GM19468 (cell line): Measurements from ENCODE around the gene PAX4.
"Not testable (repeated sequence)": the region's sequence is repeated elsewhere in the genome, so short reads cannot be mapped to it uniquely, and the experiment has no call there.

Experiments
- ATAC-seq: cut with Tn5 transposase; IDR thresholded peaks from one replicate; pipeline ENCODE4 v1.9.1; 2021; ENCODE audit warnings: mild to moderate bottlenecking, moderate library complexity, moderate number of reproducible peaks; ENCODE audit not compliant: unreplicated experiment; ENCODE audit errors: extremely low read depth

The PAX4 gene

DNA sequence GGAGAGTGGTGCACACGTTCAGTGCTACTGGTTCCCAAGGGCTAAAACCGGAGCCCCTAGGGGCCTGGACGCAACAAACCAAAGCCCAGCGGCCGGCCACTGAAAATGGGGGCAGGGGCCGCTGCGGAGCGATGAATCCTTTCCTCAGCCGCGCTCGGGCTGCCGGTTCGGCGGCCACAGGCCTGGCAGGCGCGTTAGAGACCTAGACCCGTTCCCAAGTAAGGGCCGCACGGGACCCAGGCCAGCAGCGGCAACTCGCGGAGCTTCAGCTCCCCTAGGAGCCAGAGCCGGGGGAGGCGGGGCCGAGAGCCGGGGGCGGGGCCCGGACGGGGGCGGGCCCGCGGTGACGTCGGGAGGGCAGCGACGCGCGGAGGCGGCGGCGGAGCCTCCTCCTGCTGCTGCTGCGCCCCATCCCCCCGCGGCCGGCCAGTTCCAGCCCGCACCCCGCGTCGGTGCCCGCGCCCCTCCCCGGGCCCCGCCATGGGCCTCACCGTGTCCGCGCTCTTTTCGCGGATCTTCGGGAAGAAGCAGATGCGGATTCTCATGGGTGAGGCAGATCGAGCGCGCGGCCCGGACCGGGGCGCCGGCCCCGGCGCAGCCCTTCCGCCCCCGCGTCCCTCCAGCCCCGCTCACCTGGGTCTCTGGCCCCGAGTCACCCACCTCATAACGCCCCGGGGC is 29.8 kb downstream of the PAX4 start, which contains the start of gene ARF5:
TSS of gene ARF5 (plus strand) at position 393 of the 678 bp plus-strand sequence. CDS start at position 481, 88 bp downstream.
- peak; percentile 44 for ATAC-seq

DNA sequence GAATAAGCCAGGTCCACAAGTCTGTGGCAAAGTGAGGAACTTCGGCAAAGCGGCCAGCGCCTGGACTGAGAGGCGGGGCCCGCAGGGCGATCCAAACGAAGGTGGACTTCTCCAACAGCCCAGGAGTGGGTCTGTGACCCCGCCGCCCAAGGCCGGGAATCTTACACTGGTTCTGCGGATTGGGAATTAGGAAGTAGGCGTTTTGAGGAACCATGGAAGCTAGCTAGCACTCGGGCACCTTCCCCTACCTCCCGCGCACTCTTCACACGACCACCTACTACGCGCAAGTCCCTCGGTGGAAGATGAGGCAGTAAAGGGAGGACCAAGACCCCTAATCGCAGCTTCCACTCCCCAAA is 30.3 kb downstream of the PAX4 start:
- ATAC-seq: no peak

DNA sequence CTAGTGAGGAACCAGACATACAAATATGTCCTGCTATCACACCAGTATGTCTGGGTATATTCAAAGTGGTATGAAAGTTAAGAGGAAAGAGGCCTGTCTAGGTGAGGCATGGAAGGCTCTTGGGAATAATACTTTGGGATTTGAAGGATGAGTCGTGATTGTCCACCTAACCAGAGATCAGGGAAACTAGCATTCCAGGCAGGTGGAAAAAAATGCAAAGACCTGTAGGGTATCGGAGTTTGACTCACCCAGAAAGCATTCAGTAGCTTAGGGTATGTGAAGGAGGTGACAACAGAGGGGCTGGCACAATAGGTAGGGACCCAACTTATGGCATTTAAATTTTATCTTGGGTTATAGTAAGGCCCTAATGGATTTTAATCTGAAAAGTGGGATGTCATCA is 31.6 kb downstream of the PAX4 start:
- no peak for ATAC-seq

DNA sequence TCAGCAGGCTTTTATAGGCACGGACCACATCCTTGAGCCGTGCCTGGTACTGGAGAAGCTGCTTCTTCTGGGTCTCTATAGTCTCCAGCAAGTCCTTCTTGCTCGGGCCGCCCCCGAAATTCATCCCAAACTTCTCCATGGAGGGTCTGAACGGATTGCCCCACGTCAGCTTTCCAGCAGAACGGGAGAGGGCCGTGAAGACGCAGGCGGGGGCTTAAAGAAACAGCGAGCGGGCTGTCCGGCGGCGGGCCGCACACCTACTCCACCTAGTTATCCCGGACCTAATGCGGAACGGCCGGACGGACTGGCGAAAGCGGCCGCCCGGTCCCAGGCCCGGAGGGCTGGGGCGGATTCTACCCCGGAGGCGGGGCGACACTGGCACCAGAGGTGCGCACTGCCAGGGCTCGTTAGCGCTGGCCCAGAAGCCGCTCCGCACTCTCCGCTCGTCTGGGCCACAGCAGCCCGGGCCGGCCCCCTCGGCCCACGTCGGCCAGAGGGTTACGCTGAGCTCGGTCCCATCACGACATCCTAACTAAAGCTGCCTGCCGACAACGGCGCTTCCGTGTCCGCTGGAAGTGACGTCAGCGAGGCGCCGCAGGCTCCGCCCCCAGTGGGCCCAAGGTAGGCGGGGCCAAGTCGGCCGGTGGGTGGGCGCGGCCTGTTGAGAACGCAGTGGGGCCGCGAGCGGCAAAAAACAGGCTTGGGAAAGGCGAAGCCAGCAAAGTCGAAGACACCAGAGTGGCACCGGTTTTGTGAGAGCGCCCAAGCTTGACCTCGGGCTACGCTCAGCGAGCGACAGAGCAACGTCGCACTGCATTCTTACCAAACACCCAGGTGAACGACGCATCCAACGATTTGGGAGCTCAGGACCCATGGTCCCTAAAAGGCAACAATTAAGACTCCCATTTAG is 32.6 kb downstream of the PAX4 start, which contains the start of gene GCC1:
TSS of gene GCC1 (minus strand) at position 553 of the 910 bp plus-strand sequence. CDS start at position 139, 414 bp downstream.
- peak; percentile 87 for ATAC-seq

DNA sequence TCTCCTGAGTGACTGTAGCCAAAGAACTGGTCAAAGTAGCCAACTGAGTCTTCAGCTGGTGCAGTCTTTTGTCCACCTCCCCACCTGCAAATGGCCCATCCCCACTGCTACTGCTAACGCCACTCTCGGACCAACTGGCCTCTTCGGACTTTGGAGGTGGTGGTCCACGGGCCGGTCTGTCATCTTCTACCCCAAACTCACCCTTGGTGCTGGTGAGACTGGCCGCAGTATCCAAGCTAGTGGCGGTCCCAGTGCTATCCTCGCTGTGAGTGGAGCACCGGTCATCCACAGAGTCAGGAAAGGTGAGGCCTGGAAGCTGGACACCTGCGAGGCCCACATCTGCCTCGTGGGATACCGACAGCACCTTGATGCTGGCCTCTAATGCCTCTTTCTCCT is 33.3 kb downstream of the PAX4 start:
- no peak for ATAC-seq

DNA sequence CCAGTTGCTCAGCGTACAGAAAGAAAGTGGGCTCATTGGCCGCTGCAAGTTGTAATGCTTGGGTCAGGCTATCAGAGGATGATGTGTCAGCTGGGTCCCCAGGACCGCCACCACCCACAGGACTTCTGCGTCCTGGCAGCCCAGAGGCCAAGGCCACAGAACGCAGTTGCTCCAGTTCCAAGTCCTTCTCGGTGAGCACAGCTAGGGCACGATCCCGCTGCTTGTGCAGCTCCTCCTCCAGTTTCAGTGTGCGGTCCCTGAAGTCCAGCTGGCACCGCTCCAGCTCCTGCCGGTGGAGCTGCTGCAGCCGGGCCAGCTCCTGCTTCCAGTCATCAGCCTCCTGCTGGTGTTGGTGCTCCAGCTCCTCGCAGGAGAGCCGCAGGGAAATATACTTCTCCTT is 35.6 kb downstream of the PAX4 start:
- no peak for ATAC-seq

DNA sequence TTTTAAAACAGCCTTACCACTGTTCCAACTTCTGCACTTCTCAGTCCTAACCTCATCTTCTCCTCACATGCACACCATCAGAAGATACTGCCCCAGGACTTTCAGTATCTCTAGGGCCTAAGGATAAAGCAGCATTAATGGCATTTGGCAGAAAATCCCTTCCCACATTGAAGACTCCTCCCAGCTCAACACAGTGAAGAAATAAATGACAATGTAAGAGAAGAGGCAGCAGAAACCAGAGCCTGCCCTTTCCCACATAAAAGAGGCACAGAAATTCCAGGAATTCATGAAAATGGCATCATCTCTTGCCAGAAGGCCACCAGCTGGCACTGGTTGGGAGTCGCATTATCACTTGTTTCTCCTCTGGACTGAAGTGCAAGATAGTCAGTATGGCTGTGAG is 36.2 kb downstream of the PAX4 start:
- no peak for ATAC-seq

DNA sequence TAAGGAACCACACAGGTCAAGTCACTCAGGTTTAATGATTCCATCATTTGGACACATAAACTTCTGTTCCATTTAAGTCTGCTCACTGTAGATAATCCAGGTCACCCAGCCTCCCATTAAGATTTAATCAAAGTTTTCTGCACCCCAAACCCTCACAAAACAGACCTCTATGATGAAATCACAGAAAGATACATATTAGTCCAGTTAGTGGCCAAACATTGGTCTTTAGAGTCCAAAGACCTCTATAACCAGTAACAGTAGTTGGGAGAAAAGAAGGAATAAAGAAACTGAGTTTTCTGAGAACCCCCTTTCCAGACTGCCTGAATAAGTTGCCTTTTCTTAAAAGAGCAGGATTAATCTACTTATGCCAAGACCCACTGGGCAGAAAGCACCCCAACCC is 37.3 kb downstream of the PAX4 start:
- ATAC-seq: no peak

DNA sequence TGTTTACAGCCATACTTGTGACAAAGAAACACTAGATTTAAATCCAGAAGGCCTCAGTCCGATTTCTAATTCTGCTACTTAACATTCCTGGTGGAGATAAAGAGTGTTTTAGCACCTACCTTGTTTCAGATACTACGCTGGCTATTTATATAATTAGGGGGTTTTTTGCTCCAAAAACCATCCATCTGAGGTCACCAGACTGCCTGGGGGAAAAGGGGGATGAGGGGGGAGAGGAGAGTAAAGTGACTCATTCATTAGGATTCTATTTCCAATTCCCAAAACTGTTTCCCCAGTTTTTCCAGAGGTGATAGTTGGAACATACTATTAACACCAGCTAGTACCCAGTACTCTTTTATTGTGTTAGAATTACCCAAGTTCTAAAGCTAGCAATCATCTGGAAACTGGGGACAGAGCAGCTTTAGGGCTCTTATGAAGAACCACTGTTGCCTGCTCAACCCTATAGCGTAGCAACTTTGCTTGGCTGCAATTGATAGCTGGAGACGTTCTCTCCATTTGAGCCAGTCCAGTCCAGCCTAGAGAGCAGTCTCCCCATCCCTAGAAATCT is 39.1 kb downstream of the PAX4 start:
- ATAC-seq: no peak

DNA sequence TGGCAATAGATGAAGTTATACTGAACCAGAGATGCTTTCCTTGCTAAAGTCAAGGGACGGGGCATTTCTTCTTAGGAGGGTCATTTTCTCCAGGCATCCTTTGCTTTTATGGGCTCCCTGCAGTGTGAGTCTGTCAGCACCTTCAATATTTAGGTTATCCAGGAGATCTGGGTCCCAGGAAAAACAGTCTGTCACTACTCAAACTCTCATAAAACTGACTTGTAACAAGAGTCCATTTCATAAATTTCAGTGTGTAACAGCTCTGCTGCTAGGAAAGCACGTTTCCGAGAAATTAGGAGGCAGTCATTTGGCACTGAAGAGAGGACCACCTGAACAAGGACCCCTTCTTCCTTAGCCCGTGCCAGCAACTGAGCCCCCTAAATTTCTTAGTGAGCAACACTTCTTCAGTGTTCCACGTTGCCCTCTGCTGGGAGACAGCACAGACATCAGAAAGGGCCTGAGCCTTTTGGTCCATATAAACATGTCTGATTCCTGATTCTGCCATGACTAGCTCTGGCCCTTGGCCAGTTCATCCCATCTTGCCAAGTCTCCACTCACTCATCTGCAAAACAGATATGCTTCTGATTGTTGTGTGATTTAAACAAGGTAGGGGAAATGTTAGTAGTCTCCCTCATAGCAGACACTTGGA is 39.8 kb downstream of the PAX4 start:
- ATAC-seq: no peak

DNA sequence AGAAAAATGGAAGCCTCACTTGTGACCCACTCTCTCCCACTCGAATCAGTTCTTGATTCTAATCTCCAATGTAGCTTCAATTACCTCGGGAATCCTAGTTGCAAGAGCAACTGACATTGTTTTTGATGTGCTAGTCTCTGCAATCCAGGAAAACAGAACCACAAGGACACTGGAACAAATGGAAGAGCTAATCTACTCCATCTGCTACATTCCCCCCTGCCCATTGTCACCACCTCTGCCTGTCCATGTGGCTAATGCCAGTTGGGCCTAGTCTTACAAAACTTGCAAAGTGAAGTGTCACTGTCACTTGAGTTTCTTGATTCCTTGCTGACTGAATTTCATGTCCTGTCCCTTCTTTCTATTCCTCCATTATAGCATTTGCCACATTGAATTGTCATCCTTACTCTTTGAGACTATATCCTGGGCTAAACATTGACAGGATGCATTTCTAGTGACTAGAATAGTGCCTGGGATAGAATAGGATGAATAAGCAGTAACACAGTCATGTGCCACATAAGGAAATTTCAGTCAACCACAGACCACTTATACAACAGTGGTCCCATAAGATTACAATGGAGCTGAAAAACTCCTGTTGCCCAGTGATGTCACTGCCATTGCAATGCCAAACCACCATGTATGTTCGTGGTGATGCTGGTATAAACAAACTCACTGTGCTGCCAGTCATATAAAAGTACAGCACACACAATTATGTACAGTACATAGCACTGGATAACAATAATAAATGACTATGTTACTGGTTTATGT is 46.0 kb downstream of the PAX4 start:
- no peak for ATAC-seq

DNA sequence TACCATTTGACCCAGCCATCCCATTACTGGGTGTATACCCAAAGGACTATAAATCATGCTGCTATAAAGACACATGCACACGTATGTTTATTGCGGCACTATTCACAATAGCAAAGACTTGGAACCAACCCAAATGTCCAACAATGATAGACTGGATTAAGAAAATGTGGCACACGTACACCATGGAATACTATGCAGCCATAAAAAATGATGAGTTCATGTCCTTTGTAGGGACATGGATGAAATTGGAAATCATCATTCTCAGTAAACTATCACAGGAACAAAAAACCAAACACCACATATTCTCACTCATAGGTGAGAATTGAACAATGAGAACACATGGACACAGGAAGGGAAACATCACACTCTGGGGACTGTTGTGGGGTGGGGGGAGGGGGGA is 49.9 kb downstream of the PAX4 start:
- not testable (repeated sequence) for ATAC-seq

DNA sequence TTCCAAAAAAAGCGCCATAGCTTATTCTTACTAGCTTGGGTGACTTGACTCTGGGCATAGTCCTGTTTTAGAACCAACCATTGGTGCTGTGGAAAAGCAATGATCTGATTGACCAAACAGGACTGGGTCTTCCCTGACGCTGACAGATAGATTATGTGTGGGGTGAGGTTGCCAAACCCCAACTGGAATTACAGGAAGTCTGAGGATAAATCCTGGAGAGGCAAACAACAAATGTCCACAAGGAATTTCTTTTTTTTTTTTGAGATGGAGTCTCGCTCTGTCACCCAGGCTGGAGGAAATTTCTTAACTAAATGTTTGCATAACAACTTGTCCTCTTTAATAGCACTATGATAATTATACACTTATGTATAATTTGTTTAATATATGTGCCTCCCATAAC is 51.7 kb downstream of the PAX4 start:
- ATAC-seq: no peak
